ENCODE results near the gene TMEM223.

Gene TMEM223

GRCh38 chr11:62796281-62796680, 4.5 kb upstream of the TMEM223 start:
- DNase-seq (ENCODE audit: low read depth): no peak
- no peak overlapping the region for H3K4me3 ChIP-seq (ENCODE audit: low read length)
- no peak for TF ChIP-seq CTCF (conservative IDR thresholded peaks at IDR 0.05; ENCODE audit: low read depth, low read length)

GRCh38 chr11:62794201-62794775, 2.5 kb upstream of the TMEM223 start:
- DNase-seq (ENCODE audit: low read depth): no peak
- no peak overlapping the region for H3K4me3 ChIP-seq (ENCODE audit: low read length)
- TF ChIP-seq CTCF (conservative IDR thresholded peaks at IDR 0.05; ENCODE audit: low read depth, low read length): no peak

GRCh38 chr11:62792202-62792575, 383 bp upstream of the TMEM223 start:
- no peak for TF ChIP-seq CTCF (conservative IDR thresholded peaks at IDR 0.05; ENCODE audit: low read depth, low read length)
- H3K4me3 ChIP-seq (ENCODE audit: low read length): peak overlapping the region; percentile 25

GRCh38 chr11:62789576-62789975, 2.2 kb downstream of the TMEM223 start:
- no peak for TF ChIP-seq CTCF (conservative IDR thresholded peaks at IDR 0.05; ENCODE audit: low read depth, low read length)
- H3K4me3 ChIP-seq (ENCODE audit: low read length): no peak overlapping the region

More at GRCh38 chr11:62792202-62792575, 383 bp upstream of the TMEM223 start:
- no peak for DNase-seq (ENCODE audit: low read depth)

GRCh38 chr11:62788991-62789390, 2.8 kb downstream of the TMEM223 start:
- TF ChIP-seq CTCF (conservative IDR thresholded peaks at IDR 0.05; ENCODE audit: low read depth, low read length): no peak
- DNase-seq (ENCODE audit: low read depth): no peak
- H3K4me3 ChIP-seq (ENCODE audit: low read length): no peak overlapping the region

More at GRCh38 chr11:62789576-62789975, 2.2 kb downstream of the TMEM223 start:
- DNase-seq (ENCODE audit: low read depth): no peak

GRCh38 chr11:62787005-62787759, 4.6 kb downstream of the TMEM223 start, which contains the start of gene TMEM179B:
Gene TMEM179B, plus strand, starts transcription at chr11:62787402. Its CDS starts 30 bp downstream, at chr11:62787432.
- H3K4me3 ChIP-seq (ENCODE audit: low read length): peak within 1 kb of the TSS; percentile 92
- peak; percentile 67 for TF ChIP-seq CTCF (conservative IDR thresholded peaks at IDR 0.05; ENCODE audit: low read depth, low read length)

More at GRCh38 chr11:62787005-62787759, 4.6 kb downstream of the TMEM223 start, which contains the start of gene TMEM179B:
- DNase-seq (ENCODE audit: low read depth): peak; percentile 93
